Fibroblast of lung (primary cell): ENCODE measurements around the gene MGLL.

Experiments used
- CTCF ChIP-seq, 2 donors: IDR thresholded peaks in 1 of 2; conservative IDR thresholded peaks in 1 of 2; 1 replicate in 1 of 2; 2 replicates in 1 of 2; pipeline ENCODE4 v1.5.1; 2011 to 2012; ENCODE audit warnings: low read length in 2 of 2, control low read depth in 1 of 2, inconsistent platforms in 1 of 2, low read depth in 1 of 2, mild to moderate bottlenecking in 1 of 2
- EZH2 ChIP-seq: IDR thresholded peaks from 2 replicates; pipeline ENCODE4 v1.5.1; 2012; ENCODE audit warnings: low read length, control low read depth, mild to moderate bottlenecking; ENCODE audit errors: missing control alignments

DNA sequence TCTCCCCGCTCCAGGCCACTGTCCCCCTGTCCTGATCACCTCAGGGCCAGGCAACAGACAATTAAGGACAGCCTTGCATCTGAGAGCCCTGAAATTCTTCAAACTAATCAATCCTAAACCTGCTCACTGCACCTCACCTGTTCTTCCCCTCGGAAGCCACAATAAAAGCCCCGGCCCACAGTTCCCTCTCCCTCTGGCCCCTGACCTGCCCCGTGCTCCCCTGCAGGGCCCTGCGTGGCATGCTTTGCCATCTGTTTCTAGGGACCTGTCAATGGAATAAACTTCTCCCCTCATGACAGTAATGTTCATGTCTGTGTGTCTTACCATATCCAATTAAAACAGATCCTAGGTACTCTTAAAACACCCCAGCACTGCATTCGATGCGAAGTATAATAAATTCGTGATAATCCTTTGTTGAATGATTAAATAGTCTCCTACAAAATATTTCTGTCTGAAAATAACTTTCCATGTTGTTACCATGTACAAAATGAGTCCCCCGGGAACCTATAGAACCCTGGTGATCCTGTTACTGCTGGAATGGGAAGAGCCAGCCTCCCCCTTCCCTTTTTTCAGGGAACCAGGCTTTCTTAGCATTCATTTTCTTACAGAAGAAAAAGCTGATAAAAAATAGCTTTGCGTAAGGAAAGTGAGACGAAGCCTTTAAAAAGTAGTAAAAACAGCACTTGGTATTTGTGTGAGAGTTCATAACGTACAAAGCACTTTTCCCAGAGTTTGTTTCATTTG lies 90.6 kb downstream of the MGLL start:
- TF ChIP-seq CTCF (conservative IDR thresholded peaks at IDR 0.05 in 1 of 2, IDR thresholded peaks at IDR 0.05 in 1 of 2; ENCODE audit: low read depth in 1 of 2, low read length in 2 of 2) (no peak), EZH2 (no peak)
